Measurements from ENCODE around the gene MKKS. TPM values are rescaled to one million over a fixed set of nuclear protein-coding genes. Genes with fewer than 3 reads are reported as not detected.
A peak's percentile ranks its signal among the peaks of the same experiment; 100 is the strongest.
"Not testable (repeated sequence)": the region's sequence is repeated elsewhere in the genome, so short reads cannot be mapped to it uniquely, and the experiment has no call there.

The MKKS gene
- total RNA-seq, 2 donors from 2014 or later, result 2.2 to 6.4 TPM

- peak overlapping the region in 1 of 2 donors; percentile 48 for H3K27ac Mint-ChIP-seq
These were observed 1.9 kb downstream of the MKKS start for GRCh38 chr20:10432079-10432478.

GRCh38 chr20:10430704-10431103, 3.3 kb downstream of the MKKS start:
- DNase-seq (ENCODE audit: low spot score in 2 of 2), result no peak
- H3K27ac Mint-ChIP-seq, result peak overlapping the region in 1 of 2 donors; percentile 15
- no peak for ATAC-seq
- H3K9me3 Mint-ChIP-seq, result no peaks in the 10 kb centered on the region
- H3K36me3 Mint-ChIP-seq, result peaks cover 0 to 14% of the 10 kb centered on the region in 2 donors

More at GRCh38 chr20:10432079-10432478, 1.9 kb downstream of the MKKS start:
- H3K36me3 Mint-ChIP-seq, result peaks cover 0 to 16% of the 10 kb centered on the region in 2 donors
- H3K9me3 Mint-ChIP-seq, result no peaks in the 10 kb centered on the region
- DNase-seq (ENCODE audit: low spot score in 2 of 2) (no peak), ATAC-seq (no peak)

- peak overlapping the region; percentile 15 to 16 for H3K27ac Mint-ChIP-seq
- H3K9me3 Mint-ChIP-seq, result no peaks in the 10 kb centered on the region
- DNase-seq (ENCODE audit: low spot score in 2 of 2) (no peak), ATAC-seq (peak; percentile 21 to 26)
- H3K36me3 Mint-ChIP-seq, result peaks cover 0 to 7% of the 10 kb centered on the region in 2 donors
These were observed 4.0 kb downstream of the MKKS start for GRCh38 chr20:10430000-10430466.

- DNase-seq (ENCODE audit: low spot score in 2 of 2), result no peak
- Mint-ChIP-seq H3K9me3 (no peaks in the 10 kb centered on the region), H3K27ac (peak overlapping the region in 1 of 2 donors; percentile 15)
These were observed 4.5 kb downstream of the MKKS start for GRCh38 chr20:10429443-10429981.

GRCh38 chr20:10428008-10428407, 6.0 kb downstream of the MKKS start:
- Mint-ChIP-seq H3K36me3 (no peaks in the 10 kb centered on the region), H3K9me3 (no peaks in the 10 kb centered on the region), H3K27ac (no peak overlapping the region)
- ATAC-seq, result no peak
- no peak for DNase-seq (ENCODE audit: low spot score in 2 of 2)

More at GRCh38 chr20:10429443-10429981, 4.5 kb downstream of the MKKS start:
- ATAC-seq, result no peak
- H3K36me3 Mint-ChIP-seq, result peaks cover 0 to 6% of the 10 kb centered on the region in 2 donors

- ATAC-seq (no peak), DNase-seq (ENCODE audit: low spot score in 2 of 2) (peak in 1 of 2 donors; percentile 32)
- Mint-ChIP-seq H3K27ac (no peak overlapping the region), H3K36me3 (no peaks in the 10 kb centered on the region), H3K9me3 (no peaks in the 10 kb centered on the region)
These were observed 6.8 kb downstream of the MKKS start for GRCh38 chr20:10427060-10427692.

- Mint-ChIP-seq H3K27ac (no peak overlapping the region), H3K36me3 (no peaks in the 10 kb centered on the region), H3K9me3 (no peaks in the 10 kb centered on the region)
- DNase-seq (ENCODE audit: low spot score in 2 of 2) (no peak), ATAC-seq (no peak)
These were observed 10.3 kb downstream of the MKKS start for GRCh38 chr20:10423735-10424134.

GRCh38 chr20:10419550-10420133, 14.4 kb downstream of the MKKS start:
- ATAC-seq (no peak), DNase-seq (ENCODE audit: low spot score in 2 of 2) (no peak)
- Mint-ChIP-seq H3K36me3 (peaks cover 7 to 11% of the 10 kb centered on the region in 2 donors), H3K27ac (no peak overlapping the region), H3K9me3 (no peaks in the 10 kb centered on the region)

- H3K27ac Mint-ChIP-seq; H3K9me3 Mint-ChIP-seq; ATAC-seq; DNase-seq (ENCODE audit: low spot score in 2 of 2): not testable (repeated sequence)
- peaks cover 7 to 11% of the 10 kb centered on the region in 2 donors for H3K36me3 Mint-ChIP-seq
These were observed 16.8 kb downstream of the MKKS start for GRCh38 chr20:10417218-10417617.

- DNase-seq (ENCODE audit: low spot score in 2 of 2) (no peak), ATAC-seq (no peak)
- H3K36me3 Mint-ChIP-seq, result peaks cover 7 to 11% of the 10 kb centered on the region in 2 donors
- H3K27ac Mint-ChIP-seq, result no peak overlapping the region
- H3K9me3 Mint-ChIP-seq, result no peaks in the 10 kb centered on the region
These were observed 18.9 kb downstream of the MKKS start for GRCh38 chr20:10415013-10415650.

- no peak for ATAC-seq
- DNase-seq (ENCODE audit: low spot score in 2 of 2), result no peak
- Mint-ChIP-seq H3K9me3 (no peaks in the 10 kb centered on the region), H3K36me3 (peaks cover 5% of the 10 kb centered on the region in 2 donors), H3K27ac (no peak overlapping the region)
These were observed 21.2 kb downstream of the MKKS start for GRCh38 chr20:10412591-10413408.

- Mint-ChIP-seq H3K9me3 (no peaks in the 10 kb centered on the region), H3K27ac (no peak overlapping the region), H3K36me3 (no peaks in the 10 kb centered on the region)
- no peak for DNase-seq (ENCODE audit: low spot score in 2 of 2)
- ATAC-seq, result no peak
These were observed 22.3 kb downstream of the MKKS start for GRCh38 chr20:10411673-10412072.

- Mint-ChIP-seq H3K27ac (no peak overlapping the region), H3K36me3 (peaks cover 0 to 3% of the 10 kb centered on the region in 2 donors), H3K9me3 (peaks cover 0 to 2% of the 10 kb centered on the region in 2 donors)
- no peak for ATAC-seq
- no peak for DNase-seq (ENCODE audit: low spot score in 2 of 2)
These were observed 25.8 kb downstream of the MKKS start for GRCh38 chr20:10408108-10408813.

GRCh38 chr20:10404959-10405530, 29.0 kb downstream of the MKKS start:
- Mint-ChIP-seq H3K9me3 (peaks cover 0 to 4% of the 10 kb centered on the region in 2 donors), H3K36me3 (peaks cover 0 to 6% of the 10 kb centered on the region in 2 donors), H3K27ac (no peak overlapping the region)
- no peak for ATAC-seq
- no peak for DNase-seq (ENCODE audit: low spot score in 2 of 2)

- Mint-ChIP-seq H3K36me3 (peaks cover 0 to 6% of the 10 kb centered on the region in 2 donors), H3K27ac (peak overlapping the region in 1 of 2 donors; percentile 69), H3K9me3 (peaks cover 0 to 4% of the 10 kb centered on the region in 2 donors)
- ATAC-seq (no peak), DNase-seq (ENCODE audit: low spot score in 2 of 2) (no peak)
These were observed 29.9 kb downstream of the MKKS start for GRCh38 chr20:10404023-10404628.
